Stomach (tissue), 9 donors: ENCODE data around the gene RYR3. TPM values are rescaled to one million over a fixed set of nuclear protein-coding genes. Genes with fewer than 3 reads are reported as not detected.

ENCODE experiments used
- DNase-seq, 2 donors: peaks; one replicate each; pipeline versions ENCODE4 v3.0.0 to v3.0.0-alpha.2; 2013 to 2019
- H3K27ac ChIP-seq, 5 donors: fragments of 200-600 bp in 4 of 5; sonication (generic) in 4 of 5; one replicate each; pipeline ENCODE4 v1.5.1; 2013 to 2019; ENCODE audit warnings: mild to moderate bottlenecking in 1 of 5, moderate library complexity in 1 of 5
- H3K27me3 ChIP-seq, 3 donors: fragments of 200-600 bp; sonication (generic); one replicate each; pipeline ENCODE4 v1.5.1; 2017 to 2019; ENCODE audit warnings: mixed run types in 1 of 3
- H3K36me3 ChIP-seq, 4 donors: fragments of 200-600 bp; sonication (generic); 1 replicate in 3 of 4; 2 replicates in 1 of 4; pipeline ENCODE4 v1.5.1; 2016 to 2019
- H3K4me1 ChIP-seq, 4 donors: fragments of 200-600 bp; sonication (generic); one replicate each; pipeline ENCODE4 v1.5.1; 2016 to 2019
- H3K4me3 ChIP-seq, 4 donors: fragments of 200-600 bp; sonication (generic) in 3 of 4; one replicate each; pipeline ENCODE4 v1.5.1; 2016 to 2019; ENCODE audit warnings: mild to moderate bottlenecking in 1 of 4
- H3K9me3 ChIP-seq, 4 donors: fragments of 200-600 bp; sonication (generic); one replicate each; pipeline ENCODE4 v1.5.1; 2016 to 2019
- EP300 ChIP-seq: sonication (generic); formaldehyde crosslinking; IDR thresholded peaks from one replicate; pipeline ENCODE4 v1.6.1; 2017; ENCODE audit warnings: antibody characterized with exemption
- POLR2A ChIP-seq, 4 donors: fragments of 450-650 bp; IDR thresholded peaks; one replicate each; pipeline ENCODE4 v1.6.1; 2016; ENCODE audit warnings: antibody characterized with exemption in 4 of 4, control low read depth in 2 of 4, mild to moderate bottlenecking in 1 of 4, moderate library complexity in 1 of 4
- POLR2AphosphoS5 ChIP-seq, 3 donors: sonication (generic); formaldehyde crosslinking; IDR thresholded peaks; one replicate each; pipeline ENCODE4 v1.6.1; 2016; ENCODE audit warnings: antibody characterized with exemption in 3 of 3
- WGBS, 5 donors: extraction: QIAGEN DNeasy Blood & Tissue Kit in 3 of 5; methylation state at CpG; one replicate each; pipeline versions ENCODE4 v1.1.5 to v1.1.7; 2013 to 2018; 5-methylcytosine and 5-hydroxymethylcytosine counted together
- intact Hi-C: fragments of 100-400 bp; cut with DNase I; formaldehyde crosslinking; loops from one replicate; pipeline ENCODE4 v1.15.1; 2023; ENCODE audit warnings: low total_unique reads
- polyA plus RNA-seq, 3 donors: library from polyadenylated mRNA; stranded (reverse); fragments of 200-250 nt; gene quantifications; one replicate each; pipeline ENCODE4 v1.2.3, GENCODE V29; 2013
- total RNA-seq, 5 donors: library from RNA; depleted of rRNA; stranded (reverse); fragments of >200 nt; gene quantifications; one replicate each; pipeline versions ENCODE4 v1.1.0 to v1.2.3, GENCODE V29; 2014 to 2016
- TF ChIP-seq, protein P1 (sequence below), 7 experiments: fragments of 450-650 bp in 4 of 7; fragments of 200-600 bp in 3 of 7; sonication (generic) in 3 of 7; IDR thresholded peaks; one replicate each; pipeline ENCODE4 v1.5.1; 2016 to 2019; ENCODE audit warnings: antibody characterized with exemption in 7 of 7, control low read depth in 2 of 7, mild to moderate bottlenecking in 1 of 7
- donor health status: healthy with polysubstance abuse.
- donor health status: Bipolar disorder and iron deficiency.
- donor health status: healthy.

Gene RYR3
- total and polyA plus RNA-seq, 8 donors = 0.12 to 36.2 (median 4.0) TPM

- Histone ChIP-seq H3K4me1 (no peaks in the 10 kb centered on the region), H3K4me3 (no peak overlapping the region), H3K9me3 (no peaks in the 10 kb centered on the region), H3K27ac (no peak overlapping the region), H3K27me3 (no peaks in the 10 kb centered on the region), H3K36me3 (no peaks in the 10 kb centered on the region)
- 45 to 59% (median 52%) methylated on average over 3 of the region's 3 CpGs for WGBS, 5 donors
- TF ChIP-seq EP300 = no peak
- TF ChIP-seq, protein P1, sequence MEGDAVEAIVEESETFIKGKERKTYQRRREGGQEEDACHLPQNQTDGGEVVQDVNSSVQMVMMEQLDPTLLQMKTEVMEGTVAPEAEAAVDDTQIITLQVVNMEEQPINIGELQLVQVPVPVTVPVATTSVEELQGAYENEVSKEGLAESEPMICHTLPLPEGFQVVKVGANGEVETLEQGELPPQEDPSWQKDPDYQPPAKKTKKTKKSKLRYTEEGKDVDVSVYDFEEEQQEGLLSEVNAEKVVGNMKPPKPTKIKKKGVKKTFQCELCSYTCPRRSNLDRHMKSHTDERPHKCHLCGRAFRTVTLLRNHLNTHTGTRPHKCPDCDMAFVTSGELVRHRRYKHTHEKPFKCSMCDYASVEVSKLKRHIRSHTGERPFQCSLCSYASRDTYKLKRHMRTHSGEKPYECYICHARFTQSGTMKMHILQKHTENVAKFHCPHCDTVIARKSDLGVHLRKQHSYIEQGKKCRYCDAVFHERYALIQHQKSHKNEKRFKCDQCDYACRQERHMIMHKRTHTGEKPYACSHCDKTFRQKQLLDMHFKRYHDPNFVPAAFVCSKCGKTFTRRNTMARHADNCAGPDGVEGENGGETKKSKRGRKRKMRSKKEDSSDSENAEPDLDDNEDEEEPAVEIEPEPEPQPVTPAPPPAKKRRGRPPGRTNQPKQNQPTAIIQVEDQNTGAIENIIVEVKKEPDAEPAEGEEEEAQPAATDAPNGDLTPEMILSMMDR (IDR thresholded peaks at IDR 0.05) = no peak
- no peak for TF ChIP-seq POLR2A (IDR thresholded peaks at IDR 0.05)
- TF ChIP-seq POLR2AphosphoS5 (IDR thresholded peaks at IDR 0.05) = no peak
- DNase-seq = no peak
- intact Hi-C loops = no loop called here
These were observed 367.4 kb downstream of the RYR3 start for GRCh38 chr15:33678176-33678575.

DNA sequence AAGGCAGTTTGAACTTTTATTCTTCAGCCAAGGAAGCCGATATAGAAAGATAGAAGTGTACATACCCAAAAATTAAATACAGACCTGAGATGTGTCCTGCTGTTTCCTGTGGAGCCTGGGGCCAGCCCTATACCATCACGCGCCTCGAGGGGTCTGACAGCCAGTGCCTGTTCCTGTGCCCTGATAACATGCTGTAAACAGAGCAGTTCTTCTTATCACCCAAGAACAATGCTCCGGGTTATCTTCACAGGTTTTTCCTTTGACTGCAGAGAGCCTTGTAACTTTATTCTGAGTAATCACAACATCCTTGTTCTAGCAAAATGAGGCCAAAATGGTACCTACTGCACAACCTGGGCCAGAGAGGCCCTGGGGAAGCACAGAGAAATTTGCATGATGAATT, 367.8 kb downstream of the RYR3 start:
- H3K27me3 ChIP-seq = no peaks in the 10 kb centered on the region
- 26 to 49% (median 38%) methylated on average over 5 of the region's 5 CpGs for WGBS, 5 donors

DNA sequence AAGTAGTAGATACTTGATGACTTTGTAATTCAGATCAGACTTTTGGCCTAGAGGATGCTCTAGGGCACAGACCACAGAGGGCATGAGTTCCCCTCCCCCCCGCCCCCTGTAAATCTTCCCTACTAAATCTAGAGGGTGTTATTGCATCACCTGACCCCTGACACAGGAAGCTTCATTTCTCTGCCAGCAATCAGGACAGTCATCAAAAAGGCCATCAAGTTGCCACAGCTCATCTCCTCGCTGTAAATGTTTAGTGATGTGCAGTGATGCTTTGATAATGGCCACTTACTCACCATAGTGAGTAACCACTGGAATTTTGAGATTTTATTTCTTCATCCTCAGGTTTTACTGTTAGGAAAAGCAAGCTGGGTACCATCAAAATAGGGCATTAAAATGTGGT, 368.3 kb downstream of the RYR3 start:
- DNase-seq = no peak
- H3K27ac ChIP-seq = no peak overlapping the region
- no peak overlapping the region for H3K4me3 ChIP-seq
- TF ChIP-seq, protein P1 (IDR thresholded peaks at IDR 0.05) = no peak
- TF ChIP-seq EP300 (no peak), POLR2AphosphoS5 (IDR thresholded peaks at IDR 0.05) (no peak), POLR2A (IDR thresholded peaks at IDR 0.05) (no peak)
- intact Hi-C loops = no loop called here
- no peaks in the 10 kb centered on the region for H3K4me1 ChIP-seq
- no peaks in the 10 kb centered on the region for H3K36me3 ChIP-seq
- 33 to 72% (median 43%) methylated on average over 2 of the region's 2 CpGs for WGBS, 5 donors
- no peaks in the 10 kb centered on the region for H3K27me3 ChIP-seq
- H3K9me3 ChIP-seq = no peaks in the 10 kb centered on the region

More for the DNA sequence above, 367.8 kb downstream of the RYR3 start:
- TF ChIP-seq, protein P1 (IDR thresholded peaks at IDR 0.05) = no peak
- H3K36me3 ChIP-seq = no peaks in the 10 kb centered on the region
- DNase-seq = no peak
- H3K4me1 ChIP-seq = no peaks in the 10 kb centered on the region
- intact Hi-C loops = no loop called here
- no peaks in the 10 kb centered on the region for H3K9me3 ChIP-seq
- no peak overlapping the region for H3K27ac ChIP-seq
- H3K4me3 ChIP-seq = no peak overlapping the region

GRCh38 chr15:33680336-33680735, 369.6 kb downstream of the RYR3 start:
- DNase-seq = no peak
- Histone ChIP-seq H3K4me3 (no peak overlapping the region), H3K36me3 (no peaks in the 10 kb centered on the region), H3K27me3 (no peaks in the 10 kb centered on the region), H3K27ac (no peak overlapping the region), H3K4me1 (no peaks in the 10 kb centered on the region), H3K9me3 (no peaks in the 10 kb centered on the region)
- TF ChIP-seq POLR2A (IDR thresholded peaks at IDR 0.05) (no peak), POLR2AphosphoS5 (IDR thresholded peaks at IDR 0.05) (no peak), EP300 (no peak)
- TF ChIP-seq, protein P1 (IDR thresholded peaks at IDR 0.05) = no peak
- intact Hi-C loops = no loop called here
- WGBS, 5 donors = 58 to 74% (median 62%) methylated on average over 5 of the region's 5 CpGs
